Naive B cell (primary cell): ENCODE results near the gene NEK7. TPM values are rescaled to one million over a fixed set of nuclear protein-coding genes. Genes with fewer than 3 reads are reported as not detected.

Experiments
- ATAC-seq, 2 donors: fragments of 150-1000 bp; cut with Tn5 transposase; 2 replicates each; pipeline ENCODE4 v1.10.0; 2021; ENCODE audit warnings: low read depth in 2 of 2, mild to moderate bottlenecking in 2 of 2, moderate library complexity in 2 of 2
- DNase-seq: peaks from one replicate; pipeline ENCODE4 v3.0.0; 2022
- H3K27ac Mint-ChIP-seq, 6 donors: one replicate each; pipeline ENCODE4 v1.8.0; 2020 to 2022; ENCODE audit warnings: mild to moderate bottlenecking in 6 of 6, mixed read lengths in 6 of 6, moderate library complexity in 5 of 6, inconsistent platforms in 2 of 6
- H3K27me3 Mint-ChIP-seq, 3 donors: one replicate each; pipeline ENCODE4 v1.8.0; 2021 to 2022; ENCODE audit warnings: mixed read lengths in 3 of 3, mild to moderate bottlenecking in 1 of 3
- H3K36me3 Mint-ChIP-seq, 2 donors: one replicate each; pipeline ENCODE4 v1.8.0; 2020 to 2022; ENCODE audit warnings: mixed read lengths in 2 of 2, inconsistent platforms in 1 of 2, mild to moderate bottlenecking in 1 of 2
- H3K4me1 Mint-ChIP-seq, 3 donors: one replicate each; pipeline ENCODE4 v1.8.0; 2020 to 2022; ENCODE audit warnings: mixed read lengths in 3 of 3, inconsistent platforms in 1 of 3, mild to moderate bottlenecking in 1 of 3, moderate library complexity in 1 of 3
- H3K4me3 Mint-ChIP-seq, 8 donors: one replicate each; pipeline ENCODE4 v1.8.0; 2020 to 2022; ENCODE audit warnings: mild to moderate bottlenecking in 8 of 8, mixed read lengths in 8 of 8, moderate library complexity in 8 of 8, inconsistent platforms in 2 of 8
- H3K9me3 Mint-ChIP-seq, 7 donors: one replicate each; pipeline ENCODE4 v1.8.0; 2020 to 2022; ENCODE audit warnings: mixed read lengths in 7 of 7, mild to moderate bottlenecking in 5 of 7, inconsistent platforms in 2 of 7, moderate library complexity in 1 of 7
- polyA plus RNA-seq, 6 donors: library from polyadenylated mRNA; unstranded; fragments of 300-500 nt; fragmentation: Illumina TruSeq; gene quantifications; one replicate each; pipeline ENCODE4 v1.2.3, GENCODE V29; 2021; ENCODE audit warnings: low read depth in 6 of 6

The NEK7 gene
- polyA plus RNA-seq, 6 donors from 2014 or later, result 26.4 to 41.2 (median 34.2) TPM

GRCh38 chr1:198318085-198318484, 161.3 kb downstream of the NEK7 start:
- DNase-seq (no peak), ATAC-seq (no peak)
- Mint-ChIP-seq H3K27me3 (no peaks in the 10 kb centered on the region), H3K4me1 (peaks cover 0 to 4% (median 3%) of the 10 kb centered on the region in 3 donors), H3K4me3 (no peak overlapping the region), H3K27ac (peak overlapping the region in 2 of 6 donors; percentile 2 to 10), H3K9me3 (no peaks in the 10 kb centered on the region), H3K36me3 (peaks cover 14 to 24% of the 10 kb centered on the region in 2 donors)

GRCh38 chr1:198320759-198321158, 164.0 kb downstream of the NEK7 start:
- peaks cover 6 to 23% of the 10 kb centered on the region in 2 donors for H3K36me3 Mint-ChIP-seq
- peak overlapping the region in 1 of 6 donors; percentile 34 for H3K27ac Mint-ChIP-seq
- H3K4me3 Mint-ChIP-seq, result no peak overlapping the region
- no peak for ATAC-seq
- no peaks in the 10 kb centered on the region for H3K27me3 Mint-ChIP-seq
- peaks cover 0 to 2% (median 0%) of the 10 kb centered on the region in 7 donors for H3K9me3 Mint-ChIP-seq
- no peak for DNase-seq
- no peaks in the 10 kb centered on the region for H3K4me1 Mint-ChIP-seq

DNA sequence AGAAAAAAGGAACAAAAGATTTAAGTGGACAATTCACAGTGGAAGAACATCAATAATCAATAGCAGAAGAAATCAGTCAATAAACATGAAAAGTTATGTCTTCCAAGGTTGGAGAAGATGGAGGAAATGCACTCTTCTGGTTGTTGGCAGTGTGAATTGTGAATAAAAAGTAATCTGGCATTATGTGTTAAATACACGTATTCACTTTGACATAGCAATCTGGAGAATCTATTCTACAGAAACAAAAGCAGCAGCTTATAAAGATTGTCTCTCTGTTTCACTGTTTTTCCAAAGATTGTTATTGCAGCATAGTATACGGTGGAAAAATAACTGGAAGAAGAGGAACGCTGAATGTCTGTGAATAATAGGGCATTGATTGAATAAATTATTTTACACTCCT, 169.4 kb downstream of the NEK7 start:
- H3K27ac Mint-ChIP-seq, result no peak overlapping the region
- peaks cover 0 to 2% (median 0%) of the 10 kb centered on the region in 7 donors for H3K9me3 Mint-ChIP-seq

DNA sequence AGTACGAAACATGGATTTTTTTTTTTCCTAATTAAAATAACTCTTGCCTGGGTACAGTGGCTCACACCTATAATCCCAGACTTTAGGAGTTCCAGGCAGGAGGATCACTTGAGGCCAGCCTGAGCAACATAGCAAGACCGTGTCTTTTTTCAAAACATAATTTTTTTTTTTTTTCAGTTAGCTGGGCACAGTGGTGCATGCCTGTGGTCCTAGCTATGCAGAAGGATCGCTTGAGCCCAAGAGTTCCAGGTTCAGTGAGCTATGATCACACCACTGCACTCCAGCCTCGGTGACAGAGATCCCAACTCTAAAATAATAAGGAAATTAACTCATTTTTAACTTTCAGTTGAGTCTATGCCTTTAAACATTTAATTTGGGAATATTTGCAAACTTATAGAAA, 170.1 kb downstream of the NEK7 start:
- Mint-ChIP-seq H3K4me1 (no peaks in the 10 kb centered on the region), H3K27ac (no peak overlapping the region), H3K36me3 (no peaks in the 10 kb centered on the region), H3K4me3 (no peak overlapping the region), H3K27me3 (peaks cover 0 to 12% (median 4%) of the 10 kb centered on the region in 3 donors), H3K9me3 (peaks cover 0 to 2% (median 0%) of the 10 kb centered on the region in 7 donors)
- no peak for DNase-seq
- ATAC-seq, result no peak

More for the DNA sequence above, 169.4 kb downstream of the NEK7 start:
- Mint-ChIP-seq H3K27me3 (peaks cover 0 to 12% (median 2%) of the 10 kb centered on the region in 3 donors), H3K36me3 (peaks cover 0 to 1% of the 10 kb centered on the region in 2 donors), H3K4me3 (no peak overlapping the region), H3K4me1 (no peaks in the 10 kb centered on the region)
- ATAC-seq (no peak), DNase-seq (no peak)

DNA sequence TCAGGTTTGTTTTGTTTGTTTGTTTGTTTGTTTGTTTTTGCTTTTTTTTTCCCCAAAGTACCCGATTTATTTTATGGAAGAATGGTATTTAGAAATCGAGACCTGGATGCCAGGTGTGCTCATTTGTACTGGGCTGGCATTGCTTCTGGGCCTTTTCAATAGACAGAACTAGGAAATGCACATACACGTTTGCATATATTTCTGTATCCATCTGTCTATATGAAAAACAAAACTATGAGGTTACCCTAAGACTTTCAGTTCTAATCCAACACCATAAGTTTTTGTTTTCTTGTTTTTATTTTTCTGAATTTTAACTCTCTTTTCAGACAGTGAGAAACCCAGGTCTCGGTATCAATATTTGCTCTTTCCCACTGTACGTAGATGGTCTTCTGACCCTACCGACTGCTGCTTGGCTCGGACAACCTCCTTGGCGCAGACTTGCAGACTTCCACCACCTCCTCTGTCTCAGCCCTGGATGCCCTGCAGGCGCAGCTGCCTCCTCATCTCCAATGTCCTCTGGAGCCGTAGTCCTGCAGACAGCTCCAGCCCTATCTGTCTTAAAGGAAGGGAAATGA, 171.7 kb downstream of the NEK7 start:
- peaks cover 0 to 2% (median 0%) of the 10 kb centered on the region in 7 donors for H3K9me3 Mint-ChIP-seq
- no peak overlapping the region for H3K4me3 Mint-ChIP-seq
- peak overlapping the region in 1 of 6 donors; percentile 16 for H3K27ac Mint-ChIP-seq
- no peak for ATAC-seq
- H3K36me3 Mint-ChIP-seq, result no peaks in the 10 kb centered on the region
- H3K27me3 Mint-ChIP-seq, result peaks cover 4 to 12% (median 5%) of the 10 kb centered on the region in 3 donors
- H3K4me1 Mint-ChIP-seq, result no peaks in the 10 kb centered on the region
- no peak for DNase-seq

DNA sequence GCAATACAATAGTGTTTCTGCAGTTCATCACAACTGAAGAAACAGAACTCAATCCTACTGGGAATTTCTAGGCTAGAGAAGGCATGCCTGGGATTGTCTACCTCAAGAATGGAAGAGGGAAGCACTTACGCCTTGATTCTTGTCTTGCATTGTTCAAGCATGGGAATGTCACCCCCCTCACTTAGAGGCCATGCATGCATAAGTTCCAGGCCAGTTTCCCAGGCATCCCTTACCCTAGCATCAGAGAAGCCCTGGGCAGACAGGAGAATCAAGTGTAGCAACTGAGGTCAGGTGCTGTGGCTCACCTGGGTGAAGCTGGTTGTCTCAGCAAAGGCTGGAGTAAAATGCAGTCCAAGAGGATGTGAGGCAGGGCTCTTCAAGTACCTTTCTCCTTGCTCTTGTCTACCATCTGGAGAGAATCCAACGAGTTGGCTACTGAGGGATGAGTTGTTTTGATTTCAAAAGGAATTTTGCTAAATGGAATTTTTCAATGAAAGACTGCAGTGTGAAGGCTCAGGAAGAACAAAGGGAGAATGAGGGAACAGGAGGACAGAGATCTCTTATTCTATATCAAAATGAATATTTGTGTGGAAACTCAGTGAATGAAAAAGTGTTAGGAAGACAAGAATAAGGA, 174.3 kb downstream of the NEK7 start:
- ATAC-seq, result no peak
- Mint-ChIP-seq H3K27ac (no peak overlapping the region), H3K9me3 (peaks cover 0 to 5% (median 0%) of the 10 kb centered on the region in 7 donors), H3K36me3 (no peaks in the 10 kb centered on the region), H3K4me3 (no peak overlapping the region), H3K27me3 (peaks cover 4 to 12% (median 5%) of the 10 kb centered on the region in 3 donors), H3K4me1 (no peaks in the 10 kb centered on the region)
- DNase-seq, result no peak

GRCh38 chr1:198333744-198334143, 176.9 kb downstream of the NEK7 start:
- DNase-seq (no peak), ATAC-seq (no peak)
- Mint-ChIP-seq H3K36me3 (no peaks in the 10 kb centered on the region), H3K4me3 (no peak overlapping the region), H3K27ac (no peak overlapping the region), H3K4me1 (no peaks in the 10 kb centered on the region), H3K9me3 (peaks cover 0 to 5% (median 0%) of the 10 kb centered on the region in 7 donors), H3K27me3 (peaks cover 4 to 18% (median 5%) of the 10 kb centered on the region in 3 donors)

- no peaks in the 10 kb centered on the region for H3K4me1 Mint-ChIP-seq
- no peak overlapping the region for H3K27ac Mint-ChIP-seq
- H3K27me3 Mint-ChIP-seq, result peaks cover 4 to 9% (median 5%) of the 10 kb centered on the region in 3 donors
- no peak overlapping the region for H3K4me3 Mint-ChIP-seq
- DNase-seq, result no peak
- no peak for ATAC-seq
- peaks cover 0 to 3% of the 10 kb centered on the region in 2 donors for H3K36me3 Mint-ChIP-seq
- peaks cover 0 to 5% (median 0%) of the 10 kb centered on the region in 7 donors for H3K9me3 Mint-ChIP-seq
Observed at GRCh38 chr1:198335663-198336062, 178.9 kb downstream of the NEK7 start.

- DNase-seq, result no peak
- H3K9me3 Mint-ChIP-seq, result peaks cover 0 to 5% (median 0%) of the 10 kb centered on the region in 7 donors
- no peaks in the 10 kb centered on the region for H3K4me1 Mint-ChIP-seq
- H3K27me3 Mint-ChIP-seq, result peaks cover 0 to 6% (median 0%) of the 10 kb centered on the region in 3 donors
- no peak for ATAC-seq
- no peak overlapping the region for H3K27ac Mint-ChIP-seq
- peaks cover 0 to 7% of the 10 kb centered on the region in 2 donors for H3K36me3 Mint-ChIP-seq
- no peak overlapping the region for H3K4me3 Mint-ChIP-seq
Observed at GRCh38 chr1:198337886-198338285, 181.1 kb downstream of the NEK7 start.

- H3K27ac Mint-ChIP-seq, result no peak overlapping the region
- ATAC-seq (no peak), DNase-seq (no peak)
- H3K27me3 Mint-ChIP-seq, result peaks cover 0 to 6% (median 0%) of the 10 kb centered on the region in 3 donors
- no peaks in the 10 kb centered on the region for H3K4me1 Mint-ChIP-seq
- peaks cover 0 to 7% of the 10 kb centered on the region in 2 donors for H3K36me3 Mint-ChIP-seq
- H3K9me3 Mint-ChIP-seq, result peaks cover 0 to 5% (median 0%) of the 10 kb centered on the region in 7 donors
- H3K4me3 Mint-ChIP-seq, result no peak overlapping the region
Observed at GRCh38 chr1:198340139-198340538, 183.3 kb downstream of the NEK7 start.

GRCh38 chr1:198346178-198346577, 189.4 kb downstream of the NEK7 start:
- Mint-ChIP-seq H3K27ac (no peak overlapping the region), H3K36me3 (no peaks in the 10 kb centered on the region), H3K27me3 (no peaks in the 10 kb centered on the region)

DNA sequence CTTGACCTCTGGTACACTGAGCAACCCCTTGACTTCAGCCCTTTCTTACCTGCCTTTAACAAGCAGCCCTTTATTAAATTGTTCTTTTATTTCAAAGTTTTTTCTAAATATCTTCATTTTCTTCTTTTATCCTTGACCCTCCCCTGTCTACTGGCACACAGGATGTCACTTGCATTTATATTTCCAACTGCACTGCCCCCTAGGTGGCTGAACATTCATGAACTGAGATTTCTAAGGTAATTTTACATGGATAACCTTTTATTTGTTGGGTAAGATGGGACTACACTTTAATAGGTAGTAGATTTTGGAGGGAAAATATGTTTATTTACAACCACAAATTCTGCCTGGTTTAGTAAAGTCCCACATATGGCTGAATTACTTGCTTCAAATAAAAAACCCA, 193.7 kb downstream of the NEK7 start:
- H3K27ac Mint-ChIP-seq, result no peak overlapping the region
- ATAC-seq, result no peak
- H3K4me1 Mint-ChIP-seq, result no peaks in the 10 kb centered on the region
- H3K4me3 Mint-ChIP-seq, result no peak overlapping the region
- no peaks in the 10 kb centered on the region for H3K27me3 Mint-ChIP-seq
- H3K9me3 Mint-ChIP-seq, result no peaks in the 10 kb centered on the region
- no peaks in the 10 kb centered on the region for H3K36me3 Mint-ChIP-seq
- no peak for DNase-seq

More at GRCh38 chr1:198346178-198346577, 189.4 kb downstream of the NEK7 start:
- H3K9me3 Mint-ChIP-seq, result no peaks in the 10 kb centered on the region
- DNase-seq (no peak), ATAC-seq (no peak)
- no peaks in the 10 kb centered on the region for H3K4me1 Mint-ChIP-seq
- no peak overlapping the region for H3K4me3 Mint-ChIP-seq

DNA sequence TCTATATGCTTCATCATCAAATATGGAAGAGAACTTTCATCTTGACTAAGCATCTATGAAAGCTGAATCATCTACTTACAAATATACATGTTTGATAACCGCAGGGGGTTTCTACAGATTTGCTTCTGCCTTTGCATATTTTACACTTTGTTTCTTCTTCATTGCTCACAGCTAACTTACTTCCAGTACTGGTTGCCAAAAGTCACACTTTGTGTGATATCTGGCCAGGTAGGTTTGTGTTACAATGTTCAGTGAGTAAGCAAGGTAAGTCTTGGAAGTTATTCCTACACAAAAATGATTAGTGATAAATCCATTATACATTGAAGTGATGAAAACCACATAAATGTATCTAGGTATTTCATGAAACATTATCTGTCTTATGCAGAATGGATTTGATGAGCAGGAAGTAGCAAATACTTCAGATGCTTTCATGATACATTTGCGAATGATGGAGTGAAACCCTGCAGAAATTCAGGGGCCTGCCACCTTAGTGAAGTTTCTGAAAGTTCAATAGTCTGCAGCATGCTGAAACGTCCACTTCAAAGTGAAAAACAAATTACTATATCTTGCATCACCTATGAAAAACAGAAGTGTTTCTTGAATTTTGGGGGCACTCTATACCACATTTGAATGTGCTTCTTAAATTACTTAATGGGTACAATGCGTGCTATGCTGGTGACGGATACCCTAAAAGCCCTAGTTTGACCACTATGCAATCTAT, 196.3 kb downstream of the NEK7 start:
- Mint-ChIP-seq H3K9me3 (no peaks in the 10 kb centered on the region), H3K27ac (no peak overlapping the region), H3K4me1 (no peaks in the 10 kb centered on the region), H3K4me3 (no peak overlapping the region), H3K27me3 (no peaks in the 10 kb centered on the region), H3K36me3 (no peaks in the 10 kb centered on the region)
- DNase-seq, result no peak
- ATAC-seq, result no peak

- Mint-ChIP-seq H3K27ac (no peak overlapping the region), H3K4me3 (no peak overlapping the region), H3K36me3 (no peaks in the 10 kb centered on the region), H3K9me3 (no peaks in the 10 kb centered on the region), H3K4me1 (no peaks in the 10 kb centered on the region), H3K27me3 (no peaks in the 10 kb centered on the region)
- DNase-seq (no peak), ATAC-seq (no peak)
Observed at GRCh38 chr1:198357937-198358336, 201.1 kb downstream of the NEK7 start.
